HEK293T (cell line): ENCODE results near the gene MORN2.

Source experiments
- CTCF ChIA-PET: fragments of 350-600 bp; formaldehyde crosslinking; extraction: SDS; loops from one replicate; lab custom pipeline; 2021; ENCODE audit warnings: antibody characterized with exemption, inconsistent platforms; lab: Yijun Ruan, JAX
- POLR2A ChIA-PET: fragments of 350-600 bp; formaldehyde crosslinking; extraction: SDS; loops from one replicate; lab custom pipeline; 2020; ENCODE audit warnings: antibody characterized with exemption, inconsistent platforms; lab: Yijun Ruan, JAX
- DNase-seq: peaks from one replicate; pipeline ENCODE4 v3.0.0; 2012; ENCODE audit warnings: mixed read lengths; ENCODE audit errors: extremely low spot score
- ARNT ChIP-seq: fragments of 450-650 bp; IDR thresholded peaks from 2 replicates; pipeline ENCODE4 v1.6.1; 2017; ENCODE audit warnings: mild to moderate bottlenecking
- BHLHE40 ChIP-seq: fragments of 450-650 bp; IDR thresholded peaks from 2 replicates; pipeline ENCODE4 v1.6.1; 2016; ENCODE audit warnings: mild to moderate bottlenecking, moderate library complexity, borderline replicate concordance
- CTBP1 ChIP-seq: fragments of 450-650 bp; IDR thresholded peaks from 2 replicates; pipeline ENCODE4 v1.6.1; 2016; ENCODE audit warnings: borderline replicate concordance
- ELF4 ChIP-seq: fragments of 450-650 bp; IDR thresholded peaks from 2 replicates; pipeline ENCODE4 v1.6.1; 2017; ENCODE audit warnings: antibody characterized with exemption
- FOXA1 ChIP-seq: fragments of 450-650 bp; IDR thresholded peaks from 2 replicates; pipeline ENCODE4 v1.6.1; 2016; ENCODE audit warnings: mild to moderate bottlenecking
- FOXK2 ChIP-seq: fragments of 450-650 bp; IDR thresholded peaks from 2 replicates; pipeline ENCODE4 v1.6.1; 2016; ENCODE audit warnings: mild to moderate bottlenecking
- FOXM1 ChIP-seq: fragments of 450-650 bp; IDR thresholded peaks from 2 replicates; pipeline ENCODE4 v1.6.1; 2017; ENCODE audit warnings: mild to moderate bottlenecking, borderline replicate concordance
- HDGF ChIP-seq: fragments of 450-650 bp; IDR thresholded peaks from 2 replicates; pipeline ENCODE4 v1.6.1; 2017; ENCODE audit warnings: antibody characterized with exemption, borderline replicate concordance
- L3MBTL2 ChIP-seq: fragments of 450-650 bp; conservative IDR thresholded peaks from 2 replicates; pipeline ENCODE4 v1.6.1; 2016; ENCODE audit warnings: mild to moderate bottlenecking
- LEF1 ChIP-seq: fragments of 450-650 bp; IDR thresholded peaks from 2 replicates; pipeline ENCODE4 v1.6.1; 2017; ENCODE audit warnings: mild to moderate bottlenecking, borderline replicate concordance
- NFRKB ChIP-seq: fragments of 450-650 bp; IDR thresholded peaks from 2 replicates; pipeline ENCODE4 v1.6.1; 2016; ENCODE audit warnings: mild to moderate bottlenecking, moderate library complexity
- SP1 ChIP-seq: fragments of 450-650 bp; IDR thresholded peaks from 2 replicates; pipeline ENCODE4 v1.6.1; 2017
- SUZ12 ChIP-seq: fragments of 450-650 bp; IDR thresholded peaks from 2 replicates; pipeline ENCODE4 v1.6.1; 2016; ENCODE audit warnings: mild to moderate bottlenecking
- TARDBP ChIP-seq: fragments of 450-650 bp; IDR thresholded peaks from 2 replicates; pipeline ENCODE4 v1.6.1; 2016
- ZNF384 ChIP-seq: fragments of 450-650 bp; IDR thresholded peaks from 2 replicates; pipeline ENCODE4 v1.6.1; 2016
- TF ChIP-seq, protein P1 (sequence below): fragments of 450-650 bp; IDR thresholded peaks from 2 replicates; pipeline ENCODE4 v1.6.1; 2016

Gene MORN2

DNA sequence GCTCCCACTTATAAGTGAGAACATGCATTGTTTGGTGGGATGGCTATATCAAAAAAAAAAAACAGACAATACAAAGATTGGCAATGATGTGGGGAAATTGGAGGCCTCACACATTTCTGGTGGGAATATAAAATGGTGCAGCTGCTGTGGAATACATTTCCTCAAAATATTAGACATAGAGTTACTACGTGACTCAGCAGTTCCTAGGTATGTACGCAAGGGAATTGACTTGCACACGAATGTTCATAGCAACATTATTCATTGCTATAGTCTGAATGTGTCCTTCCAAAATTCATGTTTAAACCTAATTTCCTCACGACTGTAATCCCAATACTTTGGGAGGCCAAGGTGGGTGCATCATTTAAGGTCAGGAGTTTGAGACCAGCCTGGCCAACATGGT lies 11.6 kb downstream of the MORN2 start:
- no peak for DNase-seq
- POLR2A ChIA-PET: interaction anchor here (1.1 kb wide), 1 partner anchor 11 kb away, joined by 3 read pairs; no protein-coding TSS in a partner anchor
- CTCF ChIA-PET: no interaction called here
- no peak for TF ChIP-seq SP1
- TF ChIP-seq TARDBP: no peak
- no peak for TF ChIP-seq HDGF
- no peak for TF ChIP-seq CTBP1
- no peak for TF ChIP-seq FOXK2
- no peak for TF ChIP-seq ELF4
- no peak for TF ChIP-seq BHLHE40
- no peak for TF ChIP-seq ZNF384
- TF ChIP-seq FOXA1: no peak
- no peak for TF ChIP-seq FOXM1

DNA sequence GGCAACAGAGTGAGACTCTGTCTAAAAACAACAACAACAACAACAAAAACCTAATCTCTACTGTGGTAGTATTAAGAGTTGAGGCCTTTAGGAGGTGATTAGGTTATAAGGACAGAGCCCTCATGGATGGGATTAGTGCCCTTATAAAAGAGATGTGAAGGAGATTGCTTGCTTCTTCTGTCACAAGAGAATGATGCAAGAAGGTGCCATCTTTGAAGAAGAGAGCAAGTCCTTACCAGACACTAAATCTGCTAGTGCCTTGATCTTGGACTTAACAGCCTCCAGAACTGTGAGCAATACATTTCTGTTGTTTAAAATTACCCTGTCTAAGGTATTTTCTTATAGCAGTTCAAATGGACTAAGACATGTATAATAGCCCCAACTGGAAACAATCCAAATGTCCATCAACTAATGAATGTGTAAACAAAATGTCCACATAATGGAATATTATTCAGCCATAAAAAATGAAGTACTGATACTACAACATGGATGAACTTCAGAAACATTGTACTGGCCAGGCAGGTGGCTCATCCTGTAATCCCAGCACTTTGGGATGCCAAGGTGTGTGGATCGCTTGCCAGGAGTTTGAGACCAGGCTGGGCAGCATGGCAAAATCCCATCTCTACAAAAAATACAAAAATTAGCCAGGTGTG lies 12.3 kb downstream of the MORN2 start:
- TF ChIP-seq SP1: no peak
- no peak for TF ChIP-seq TARDBP
- no peak for TF ChIP-seq HDGF
- no peak for TF ChIP-seq SUZ12
- TF ChIP-seq ELF4: no peak
- no peak for TF ChIP-seq L3MBTL2
- no peak for TF ChIP-seq FOXK2
- no peak for TF ChIP-seq NFRKB
- ChIA-PET POLR2A (no interaction called here), CTCF (no interaction called here)

DNA sequence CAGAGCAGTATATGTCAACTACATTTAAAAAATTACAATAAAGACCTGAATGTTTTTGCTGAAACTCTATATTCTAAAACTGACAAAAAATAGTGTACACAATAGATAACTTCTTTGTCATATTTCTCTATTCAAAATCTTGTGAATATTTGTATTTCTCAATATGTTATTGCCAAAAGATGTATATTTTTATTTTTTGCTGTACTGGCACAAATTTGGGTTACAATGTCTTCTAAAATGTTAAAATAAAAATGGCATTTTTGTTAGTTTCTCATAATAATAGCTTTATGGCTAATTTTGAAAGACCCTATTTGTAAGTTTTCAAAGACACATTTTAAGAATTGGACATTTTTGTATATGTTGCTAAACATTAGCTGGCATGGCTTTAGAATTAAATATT lies 13.3 kb downstream of the MORN2 start:
- no peak for TF ChIP-seq FOXM1
- TF ChIP-seq ELF4: no peak
- TF ChIP-seq NFRKB: no peak
- no peak for TF ChIP-seq CTBP1
- TF ChIP-seq ZNF384: no peak
- TF ChIP-seq LEF1: no peak
- TF ChIP-seq FOXK2: no peak
- no peak for TF ChIP-seq SP1
- TF ChIP-seq ARNT: no peak
- no peak for DNase-seq
- CTCF ChIA-PET: interaction anchor here (0.9 kb wide), 1 partner anchor 13 kb away, joined by 3 read pairs; the partner anchor contains the start of genes DHX57 and MORN2
- POLR2A ChIA-PET: no interaction called here

More for the DNA sequence above, 12.3 kb downstream of the MORN2 start:
- DNase-seq: no peak

DNA sequence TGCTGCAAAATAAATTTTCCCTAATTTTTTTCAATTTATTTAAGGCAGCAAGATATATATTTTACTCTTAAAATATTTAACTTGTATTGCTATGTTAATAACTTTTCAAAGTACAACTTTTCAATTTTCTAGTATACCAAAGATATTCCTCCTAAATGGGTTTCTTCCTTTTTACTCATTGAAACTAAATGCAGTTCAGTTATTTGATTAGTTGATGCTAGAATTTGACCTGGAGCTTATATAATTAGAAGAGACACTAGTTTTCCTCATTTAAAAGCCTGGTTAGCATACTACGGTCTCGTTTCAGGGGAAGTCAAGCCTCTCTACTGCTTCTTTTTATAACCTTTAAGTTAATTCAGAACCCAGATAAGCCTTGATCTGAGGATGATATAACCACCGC lies 13.8 kb downstream of the MORN2 start, which contains the start of gene ARHGEF33:
TSS of gene ARHGEF33 (plus strand) at position 301 of the 400 bp plus-strand sequence. CDS start 29,573 bp downstream, outside the sequence.
- CTCF ChIA-PET: interaction anchor here (0.9 kb wide), 1 partner anchor 14 kb away, joined by 3 read pairs; the partner anchor contains the start of genes DHX57 and MORN2
- no peak for TF ChIP-seq ZNF384
- TF ChIP-seq SUZ12: no peak
- TF ChIP-seq L3MBTL2: no peak
- no peak for DNase-seq

DNA sequence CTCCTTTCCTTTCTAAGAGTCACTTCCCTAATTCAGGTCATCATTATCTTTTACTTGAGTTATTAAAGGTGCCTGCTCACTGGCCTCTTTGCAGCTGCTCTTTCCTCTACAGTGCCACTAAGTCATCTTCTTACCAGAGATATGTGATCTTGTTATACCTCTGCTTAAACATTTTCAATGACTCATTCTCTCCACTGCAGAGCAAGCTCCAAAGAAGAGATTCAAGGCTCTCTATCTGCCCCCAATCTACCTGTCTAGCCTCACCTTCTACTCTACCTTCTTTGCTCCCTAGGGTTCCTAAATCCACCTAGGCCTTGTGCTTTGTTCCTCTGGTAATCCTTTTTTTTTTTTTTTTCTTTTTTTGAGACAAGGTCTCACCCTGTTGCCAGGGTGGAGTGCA lies 17.0 kb downstream of the MORN2 start:
- ChIA-PET POLR2A (interaction anchor here (1.6 kb wide), 1 partner anchor 141 kb away, joined by 3 read pairs; the partner anchor contains the start of gene SRSF7), CTCF (no interaction called here)
- DNase-seq: no peak
- TF ChIP-seq ELF4: no peak
- TF ChIP-seq HDGF: no peak
- TF ChIP-seq ZNF384: no peak
- no peak for TF ChIP-seq SP1
- no peak for TF ChIP-seq L3MBTL2
- no peak for TF ChIP-seq BHLHE40
- no peak for TF ChIP-seq CTBP1
- TF ChIP-seq FOXK2: no peak
- no peak for TF ChIP-seq TARDBP

More for the DNA sequence above, 13.8 kb downstream of the MORN2 start, which contains the start of gene ARHGEF33:
- POLR2A ChIA-PET: no interaction called here

DNA sequence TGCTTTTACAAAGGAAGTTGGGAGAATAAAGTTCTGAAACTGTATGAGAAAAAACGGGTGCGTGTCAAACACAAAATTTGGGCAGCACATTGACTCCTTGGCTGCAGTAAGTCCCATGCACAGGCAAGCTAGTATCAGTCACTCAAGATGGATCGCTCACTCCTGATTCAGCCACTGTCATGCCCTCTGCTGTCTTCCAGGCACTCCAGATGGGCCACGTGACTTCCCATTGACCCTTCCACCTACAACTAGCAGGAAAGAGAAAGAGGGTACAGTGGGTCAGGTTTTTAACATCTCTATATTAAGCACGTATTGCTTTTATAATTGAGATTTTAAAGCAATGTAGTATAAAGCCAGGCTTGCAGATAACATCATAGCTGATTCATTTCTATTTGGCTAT lies 22.5 kb downstream of the MORN2 start:
- TF ChIP-seq SP1 (no peak), TARDBP (no peak), ELF4 (no peak), FOXK2 (no peak), HDGF (no peak), L3MBTL2 (no peak), FOXA1 (no peak), FOXM1 (no peak), CTBP1 (no peak), ARNT (no peak), SUZ12 (no peak), NFRKB (no peak)
- TF ChIP-seq, protein P1, sequence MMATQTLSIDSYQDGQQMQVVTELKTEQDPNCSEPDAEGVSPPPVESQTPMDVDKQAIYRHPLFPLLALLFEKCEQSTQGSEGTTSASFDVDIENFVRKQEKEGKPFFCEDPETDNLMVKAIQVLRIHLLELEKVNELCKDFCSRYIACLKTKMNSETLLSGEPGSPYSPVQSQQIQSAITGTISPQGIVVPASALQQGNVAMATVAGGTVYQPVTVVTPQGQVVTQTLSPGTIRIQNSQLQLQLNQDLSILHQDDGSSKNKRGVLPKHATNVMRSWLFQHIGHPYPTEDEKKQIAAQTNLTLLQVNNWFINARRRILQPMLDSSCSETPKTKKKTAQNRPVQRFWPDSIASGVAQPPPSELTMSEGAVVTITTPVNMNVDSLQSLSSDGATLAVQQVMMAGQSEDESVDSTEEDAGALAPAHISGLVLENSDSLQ: no peak
- ChIA-PET CTCF (interaction anchor here (0.6 kb wide), 1 partner anchor 13 kb away, joined by 3 read pairs; no protein-coding TSS in a partner anchor), POLR2A (no interaction called here)
- no peak for DNase-seq

DNA sequence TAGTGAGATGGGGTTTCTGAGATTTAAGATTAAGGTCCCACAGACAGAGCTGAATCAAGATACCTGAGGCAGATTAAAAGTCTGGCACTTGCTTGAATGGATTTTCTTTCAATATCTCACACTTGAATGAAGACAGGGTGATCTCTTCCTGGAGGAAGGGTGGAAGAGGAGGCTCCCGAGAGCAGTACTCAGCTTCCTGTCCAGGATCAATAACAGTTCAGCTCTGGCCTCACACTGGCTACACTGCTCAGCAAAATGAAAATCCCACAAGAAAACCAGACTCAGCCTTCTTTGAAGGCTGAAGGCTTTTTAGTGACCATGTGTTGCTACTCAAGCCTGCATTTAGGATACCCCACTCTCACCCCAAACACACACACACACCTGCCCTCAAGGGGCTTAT lies 24.9 kb downstream of the MORN2 start:
- CTCF ChIA-PET: no interaction called here
- POLR2A ChIA-PET: no interaction called here
- DNase-seq: no peak
- no peak for TF ChIP-seq L3MBTL2
- no peak for TF ChIP-seq LEF1
- no peak for TF ChIP-seq TARDBP
- TF ChIP-seq, protein P1: no peak
- no peak for TF ChIP-seq NFRKB
- TF ChIP-seq CTBP1: no peak
- no peak for TF ChIP-seq ARNT
- no peak for TF ChIP-seq ELF4
- no peak for TF ChIP-seq SUZ12
- TF ChIP-seq HDGF: no peak
- TF ChIP-seq BHLHE40: no peak
- TF ChIP-seq ZNF384: no peak
- no peak for TF ChIP-seq FOXA1
- no peak for TF ChIP-seq FOXK2
- no peak for TF ChIP-seq SP1
